CD8-positive, alpha-beta memory T cell (primary cell): ENCODE data around the gene GPANK1. TPM values are rescaled to one million over a fixed set of nuclear protein-coding genes. Genes with fewer than 3 reads are reported as not detected.
"Not testable (repeated sequence)": the region's sequence is repeated elsewhere in the genome, so short reads cannot be mapped to it uniquely, and the experiment has no call there.

ENCODE experiments used
- CTCF ChIA-PET: fragments of 350-600 bp; sonication (Branson Sonifier 250); formaldehyde crosslinking; loops from one replicate; lab custom pipeline; 2021; ENCODE audit warnings: antibody characterized with exemption; lab: Charles Lee
- POLR2A ChIA-PET: fragments of 350-600 bp; sonication (Branson Sonifier 250); formaldehyde crosslinking; loops from one replicate; lab custom pipeline; 2021; ENCODE audit warnings: antibody characterized with exemption; lab: Charles Lee
- DNase-seq, 5 donors: peaks; one replicate each; pipeline versions ENCODE4 v3.0.0 to v3.0.0-alpha.2; 2020 to 2022; ENCODE audit warnings: mixed read lengths in 1 of 5
- H3K27ac ChIP-seq: one replicate; pipeline ENCODE4 v1.7.0; 2013; ENCODE audit warnings: low read depth, mild to moderate bottlenecking, low read length, moderate library complexity
- H3K27me3 ChIP-seq: 2 replicates; pipeline ENCODE4 v1.7.0; 2013; ENCODE audit warnings: low read length, mild to moderate bottlenecking; ENCODE audit not compliant: insufficient read depth, poor library complexity, severe bottlenecking
- H3K36me3 ChIP-seq: 2 replicates; pipeline ENCODE4 v1.7.0; 2013; ENCODE audit warnings: mild to moderate bottlenecking, low read length, moderate library complexity; ENCODE audit not compliant: insufficient read depth
- H3K4me1 ChIP-seq: 2 replicates; pipeline ENCODE4 v1.7.0; 2013; ENCODE audit warnings: mild to moderate bottlenecking, low read length, moderate library complexity; ENCODE audit not compliant: insufficient read depth
- H3K4me3 ChIP-seq: 2 replicates; pipeline ENCODE4 v1.7.0; 2013; ENCODE audit warnings: mild to moderate bottlenecking, low read length
- H3K9me3 ChIP-seq: 2 replicates; pipeline ENCODE4 v1.7.0; 2013; ENCODE audit warnings: mild to moderate bottlenecking, low read length
- H3K27ac Mint-ChIP-seq, 8 donors: one replicate each; pipeline ENCODE4 v1.8.0; 2020 to 2021; ENCODE audit warnings: mixed read lengths in 8 of 8, mild to moderate bottlenecking in 6 of 8, inconsistent platforms in 3 of 8, moderate library complexity in 3 of 8
- H3K27me3 Mint-ChIP-seq, 2 donors: one replicate each; pipeline ENCODE4 v1.8.0; 2020 to 2021; ENCODE audit warnings: mixed read lengths in 2 of 2, mild to moderate bottlenecking in 1 of 2, moderate library complexity in 1 of 2
- H3K36me3 Mint-ChIP-seq, 3 donors: one replicate each; pipeline ENCODE4 v1.8.0; 2020 to 2021; ENCODE audit warnings: mixed read lengths in 3 of 3, inconsistent platforms in 1 of 3, mild to moderate bottlenecking in 1 of 3
- H3K4me1 Mint-ChIP-seq, 3 donors: one replicate each; pipeline ENCODE4 v1.8.0; 2020 to 2021; ENCODE audit warnings: mixed read lengths in 3 of 3, inconsistent platforms in 1 of 3, mild to moderate bottlenecking in 1 of 3
- H3K4me3 Mint-ChIP-seq, 7 donors: one replicate each; pipeline ENCODE4 v1.8.0; 2020 to 2021; ENCODE audit warnings: mixed read lengths in 7 of 7, mild to moderate bottlenecking in 6 of 7, moderate library complexity in 4 of 7, inconsistent platforms in 2 of 7
- H3K9me3 Mint-ChIP-seq, 5 donors: one replicate each; pipeline ENCODE4 v1.8.0; 2020 to 2022; ENCODE audit warnings: mixed read lengths in 5 of 5, mild to moderate bottlenecking in 3 of 5, moderate library complexity in 2 of 5, inconsistent platforms in 1 of 5
- polyA plus RNA-seq: library from polyadenylated mRNA; unstranded; fragments of 300-500 nt; fragmentation: Illumina TruSeq; gene quantifications from one replicate; pipeline ENCODE4 v1.2.3, GENCODE V29; 2021
- total RNA-seq, 2 experiments: library from RNA; stranded (reverse); gene quantifications; one replicate each; pipeline ENCODE4 v1.2.3, GENCODE V29; 2021

The GPANK1 gene
- total RNA-seq (10 to 100 TPM; 46.2 to 46.4 TPM), polyA plus RNA-seq (19.6 TPM)

DNA sequence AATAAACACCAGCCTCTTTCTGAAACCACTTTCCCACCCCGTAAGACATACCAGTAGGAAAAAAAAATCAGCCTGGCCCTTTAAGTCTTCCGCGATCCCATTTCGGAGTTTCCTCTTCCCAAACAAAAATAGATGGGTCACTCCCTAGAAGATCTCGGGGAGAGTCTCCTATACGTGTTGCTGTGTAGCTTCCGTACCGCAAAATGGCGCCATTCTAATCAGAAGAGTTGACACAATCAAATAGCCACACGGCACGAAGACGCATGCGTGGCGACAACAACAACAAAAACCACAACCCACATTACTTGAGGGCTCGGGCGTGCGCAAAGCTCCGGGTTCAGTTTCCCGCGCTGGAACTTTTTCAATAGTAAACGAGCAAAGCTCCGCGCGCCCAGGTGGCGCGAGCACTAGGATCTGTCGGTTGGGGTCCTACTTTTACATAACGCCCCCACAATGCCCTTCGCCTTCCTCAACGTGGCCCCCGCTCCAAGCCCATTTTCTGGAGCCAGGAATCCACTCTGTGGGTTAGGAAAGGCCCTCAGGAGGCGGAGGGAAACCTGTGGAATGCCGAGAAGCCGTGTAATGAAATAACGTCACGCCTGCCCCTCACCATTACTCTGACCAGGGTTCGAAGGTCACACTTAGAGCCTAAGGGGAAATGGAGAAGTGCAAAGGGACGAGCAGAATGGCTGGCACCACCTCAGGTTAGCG, at the start of gene GPANK1:
Gene GPANK1 (minus strand): TSS at position 208 of the 711 bp plus-strand sequence. CDS start 519 bp downstream, outside the sequence.
- Mint-ChIP-seq H3K36me3 (peaks cover 0 to 85% (median 8%) of the 10 kb centered on the region in 3 donors), H3K4me3 (peak within 1 kb of the TSS; percentile 93 to 99 (median 94)), H3K27me3 (no peaks in the 10 kb centered on the region), H3K4me1 (peaks cover 61 to 81% (median 66%) of the 10 kb centered on the region in 3 donors), H3K9me3 (no peaks in the 10 kb centered on the region), H3K27ac (peak within 1 kb of the TSS; percentile 91 to 100 (median 98))
- H3K27me3 ChIP-seq: no peaks in the 10 kb centered on the region
- peaks cover 35% of the 10 kb centered on the region for H3K36me3 ChIP-seq
- H3K4me1 ChIP-seq: peaks cover 47% of the 10 kb centered on the region
- POLR2A ChIA-PET: interaction anchor here (0.6 to 6.0 kb wide), 15 partner anchors 12 to 307 kb away, joined by 3 to 112 read pairs (median 5); partner anchors contain the start of genes ABHD16A, APOM, BAG6 and DDX39B
- DNase-seq: peak; percentile 81 to 95 (median 89)
- no peaks in the 10 kb centered on the region for H3K9me3 ChIP-seq
- peak within 1 kb of the TSS; percentile 97 for H3K27ac ChIP-seq
- H3K4me3 ChIP-seq: peak within 1 kb of the TSS; percentile 97
- CTCF ChIA-PET: interaction anchor here (1.2 to 4.5 kb wide), 6 partner anchors 12 to 198 kb away, joined by 3 to 39 read pairs (median 4); partner anchors contain the start of genes BAG6, DDAH2 and NEU1

DNA sequence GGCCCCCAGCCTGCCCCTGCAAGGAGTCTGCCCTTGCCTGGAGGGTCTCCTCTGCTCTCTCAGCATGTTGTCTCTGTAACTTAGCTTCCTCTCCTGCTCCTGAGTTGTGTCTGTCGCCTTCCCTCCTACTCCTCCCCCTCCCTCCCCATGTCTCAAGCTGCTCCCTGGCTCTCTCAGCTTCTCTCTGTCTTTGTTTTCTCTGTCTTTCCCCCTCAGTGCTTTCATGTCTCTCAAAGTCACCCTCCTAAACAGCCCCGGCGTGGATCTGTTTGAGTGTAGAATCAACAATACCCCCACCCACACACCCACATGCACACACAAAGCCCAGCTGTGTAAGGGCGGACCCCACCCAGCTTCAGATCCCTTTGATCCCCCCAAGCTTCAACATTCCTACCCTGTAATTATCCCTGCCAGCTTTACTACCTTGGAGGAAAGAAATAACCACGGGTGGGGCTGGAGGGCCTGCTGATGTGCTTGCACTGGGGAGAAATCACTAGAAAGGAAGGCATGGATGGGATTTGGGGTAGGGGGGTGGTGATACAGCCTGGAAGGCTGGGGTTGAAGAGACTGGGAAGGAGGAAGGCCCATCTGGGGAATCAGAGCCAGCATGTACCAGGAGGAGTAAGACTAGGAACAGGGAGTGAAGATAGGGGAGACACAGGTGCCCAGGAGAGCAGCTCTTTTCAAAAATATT, 49.3 kb upstream of the GPANK1 start:
- H3K4me3 Mint-ChIP-seq: peak overlapping the region in 1 of 7 donors; percentile 63
- H3K4me1 Mint-ChIP-seq: peaks cover 10 to 18% (median 14%) of the 10 kb centered on the region in 3 donors
- H3K9me3 ChIP-seq: no peaks in the 10 kb centered on the region
- peaks cover 0 to 2% of the 10 kb centered on the region in 2 donors for H3K27me3 Mint-ChIP-seq
- no peaks in the 10 kb centered on the region for H3K9me3 Mint-ChIP-seq
- no peaks in the 10 kb centered on the region for H3K27me3 ChIP-seq
- H3K27ac Mint-ChIP-seq: no peak overlapping the region
- H3K36me3 Mint-ChIP-seq: no peaks in the 10 kb centered on the region
- H3K36me3 ChIP-seq: no peaks in the 10 kb centered on the region
- CTCF ChIA-PET: interaction anchor here (0.6 to 0.9 kb wide), 2 partner anchors 30 to 123 kb away, joined by 3 read pairs; no protein-coding TSS in a partner anchor
- POLR2A ChIA-PET: no interaction called here
- H3K4me1 ChIP-seq: peaks cover 5% of the 10 kb centered on the region
- no peak for DNase-seq
- no peak overlapping the region for H3K4me3 ChIP-seq
- no peak overlapping the region for H3K27ac ChIP-seq

DNA sequence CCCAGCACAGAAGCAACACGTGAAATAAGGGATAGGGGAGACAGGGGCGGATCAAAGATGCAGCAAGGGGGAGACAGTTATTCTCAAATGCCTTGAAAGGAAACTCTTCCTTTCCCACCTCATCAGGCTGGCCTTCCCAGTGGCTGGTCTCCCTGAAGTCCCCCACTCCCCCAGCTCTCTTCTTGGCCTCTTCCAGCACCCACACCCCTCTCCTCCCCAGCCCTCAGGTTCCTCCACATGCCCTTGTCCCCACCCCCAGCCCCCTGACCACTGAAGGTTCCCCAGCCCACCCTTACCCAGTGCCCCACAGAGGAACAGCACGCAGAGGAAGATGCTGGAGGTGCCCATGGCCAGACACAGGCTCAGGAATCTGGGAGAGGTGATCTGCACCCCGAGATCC, 48.7 kb upstream of the GPANK1 start:
- no peak overlapping the region for H3K27ac ChIP-seq
- H3K9me3 ChIP-seq: no peaks in the 10 kb centered on the region
- no peaks in the 10 kb centered on the region for H3K36me3 Mint-ChIP-seq
- no peak overlapping the region for H3K4me3 Mint-ChIP-seq
- no peaks in the 10 kb centered on the region for H3K9me3 Mint-ChIP-seq
- no peak for DNase-seq
- H3K4me1 ChIP-seq: peaks cover 5% of the 10 kb centered on the region
- H3K27me3 ChIP-seq: no peaks in the 10 kb centered on the region
- no peak overlapping the region for H3K4me3 ChIP-seq
- ChIA-PET CTCF (interaction anchor here (0.9 kb wide), 1 partner anchor 123 kb away, joined by 3 read pairs; no protein-coding TSS in a partner anchor), POLR2A (no interaction called here)
- peaks cover 10 to 18% (median 14%) of the 10 kb centered on the region in 3 donors for H3K4me1 Mint-ChIP-seq
- H3K27me3 Mint-ChIP-seq: no peaks in the 10 kb centered on the region
- peak overlapping the region in 1 of 8 donors; percentile 1 for H3K27ac Mint-ChIP-seq
- H3K36me3 ChIP-seq: no peaks in the 10 kb centered on the region

DNA sequence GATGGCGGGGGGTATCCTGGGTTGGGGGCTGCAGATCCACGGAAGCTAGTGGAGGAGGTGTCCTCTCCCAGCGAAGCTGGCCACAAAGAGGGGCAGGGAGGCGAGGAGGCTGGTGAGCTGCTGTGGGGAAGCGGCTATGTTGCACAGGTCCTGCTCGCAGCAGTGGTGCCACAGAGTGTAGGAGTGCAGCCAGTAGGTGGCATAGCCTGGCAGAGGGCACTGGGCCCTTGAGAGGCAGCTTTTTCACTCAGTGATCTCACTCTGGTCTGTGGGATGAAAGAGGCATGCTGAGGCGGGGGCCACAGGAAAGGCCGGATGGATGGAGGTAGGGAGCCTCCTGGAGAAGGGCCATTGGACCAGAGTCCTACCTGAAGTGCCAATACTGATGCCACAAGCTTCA, 47.5 kb upstream of the GPANK1 start:
- Histone ChIP-seq H3K4me3 (no peak overlapping the region), H3K9me3 (no peaks in the 10 kb centered on the region), H3K27ac (no peak overlapping the region), H3K36me3 (no peaks in the 10 kb centered on the region), H3K27me3 (no peaks in the 10 kb centered on the region), H3K4me1 (peaks cover 5% of the 10 kb centered on the region)
- CTCF ChIA-PET: interaction anchor here (1.0 to 1.1 kb wide), 2 partner anchors 9 to 27 kb away, joined by 3 to 4 read pairs; partner anchors contain the start of gene ABHD16A
- no peak overlapping the region for H3K4me3 Mint-ChIP-seq
- no peaks in the 10 kb centered on the region for H3K36me3 Mint-ChIP-seq
- peak overlapping the region in 3 of 8 donors; percentile 40 to 74 (median 55) for H3K27ac Mint-ChIP-seq
- no peak for DNase-seq
- no peaks in the 10 kb centered on the region for H3K9me3 Mint-ChIP-seq
- H3K4me1 Mint-ChIP-seq: peaks cover 10 to 18% (median 14%) of the 10 kb centered on the region in 3 donors
- H3K27me3 Mint-ChIP-seq: no peaks in the 10 kb centered on the region
- POLR2A ChIA-PET: interaction anchor here (0.6 kb wide), 1 partner anchor 246 kb away, joined by 3 read pairs; the partner anchor contains the start of genes NELFE and SKIC2

DNA sequence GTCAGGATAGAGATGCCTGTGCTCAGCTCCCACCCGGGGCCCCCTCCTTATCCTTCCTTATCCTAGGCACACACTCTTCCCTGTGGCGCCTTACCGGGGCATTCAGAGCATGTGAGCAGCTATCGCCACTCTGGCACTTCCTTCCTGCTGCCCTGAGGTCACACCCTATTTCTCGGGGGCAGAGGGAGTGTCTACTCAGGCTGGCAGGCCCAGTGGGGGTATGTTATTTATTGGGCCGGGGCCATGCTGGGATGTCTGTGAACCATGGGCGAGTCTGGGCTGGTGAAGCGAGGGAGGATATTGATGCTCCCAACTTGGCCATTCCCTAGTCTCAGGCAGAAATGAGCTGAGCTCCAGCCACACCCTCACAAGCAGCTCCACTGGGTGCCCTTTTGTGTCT, 46.4 kb upstream of the GPANK1 start:
- Histone ChIP-seq H3K36me3 (no peaks in the 10 kb centered on the region), H3K27ac (no peak overlapping the region), H3K4me1 (peaks cover 5% of the 10 kb centered on the region), H3K27me3 (no peaks in the 10 kb centered on the region), H3K9me3 (no peaks in the 10 kb centered on the region), H3K4me3 (no peak overlapping the region)
- Mint-ChIP-seq H3K9me3 (no peaks in the 10 kb centered on the region), H3K27ac (peak overlapping the region in 4 of 8 donors; percentile 70 to 84 (median 79)), H3K36me3 (no peaks in the 10 kb centered on the region), H3K4me3 (peak overlapping the region in 2 of 7 donors; percentile 9 to 28), H3K27me3 (no peaks in the 10 kb centered on the region), H3K4me1 (peaks cover 10 to 18% (median 14%) of the 10 kb centered on the region in 3 donors)
- no peak for DNase-seq
- POLR2A ChIA-PET: no interaction called here
- CTCF ChIA-PET: interaction anchor here (0.9 kb wide), 1 partner anchor 28 kb away, joined by 4 read pairs; no protein-coding TSS in a partner anchor

DNA sequence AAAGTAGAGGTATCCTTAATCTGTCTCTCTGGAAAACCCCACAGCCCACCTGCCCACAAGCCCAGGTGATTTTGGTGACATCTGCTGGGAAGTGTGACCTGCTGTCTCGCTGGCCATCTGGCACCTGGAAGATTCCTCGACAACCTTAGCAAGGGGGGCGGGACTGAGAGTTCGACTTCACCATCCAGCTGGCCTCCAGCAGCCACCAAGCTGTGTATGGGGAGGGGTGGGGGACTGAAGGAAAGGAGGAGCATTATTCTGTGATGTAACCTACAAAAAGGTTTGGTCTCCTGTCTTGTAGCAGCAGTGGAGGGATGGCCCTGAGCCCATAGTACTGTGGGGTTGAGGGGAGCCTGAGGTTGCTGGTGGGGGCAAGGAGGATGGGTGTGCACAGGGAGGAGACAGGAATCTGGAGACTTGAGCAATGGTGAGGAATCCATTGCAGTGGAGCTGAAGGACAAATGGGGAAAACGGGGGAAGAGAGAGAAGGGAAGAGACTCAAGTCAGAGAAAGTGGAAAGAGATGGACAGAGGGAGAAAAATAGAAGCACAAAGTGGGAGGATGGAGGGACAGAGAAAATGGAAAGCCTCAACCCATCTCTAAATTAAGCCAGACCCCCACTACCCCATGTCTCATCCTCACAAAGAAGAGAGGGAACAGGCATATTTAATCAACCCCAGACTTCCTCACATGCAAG, 45.9 kb upstream of the GPANK1 start:
- Mint-ChIP-seq H3K4me1 (peaks cover 10 to 18% (median 14%) of the 10 kb centered on the region in 3 donors), H3K9me3 (no peaks in the 10 kb centered on the region), H3K36me3 (no peaks in the 10 kb centered on the region), H3K27ac (peak overlapping the region in 4 of 8 donors; percentile 61 to 78 (median 66)), H3K4me3 (peak overlapping the region in 3 of 7 donors; percentile 26 to 54 (median 31)), H3K27me3 (no peaks in the 10 kb centered on the region)
- Histone ChIP-seq H3K27ac (no peak overlapping the region), H3K4me3 (no peak overlapping the region), H3K36me3 (no peaks in the 10 kb centered on the region), H3K27me3 (no peaks in the 10 kb centered on the region), H3K4me1 (peaks cover 5% of the 10 kb centered on the region), H3K9me3 (no peaks in the 10 kb centered on the region)
- CTCF ChIA-PET: interaction anchor here (0.9 kb wide), 1 partner anchor 28 kb away, joined by 4 read pairs; no protein-coding TSS in a partner anchor
- no peak for DNase-seq
- POLR2A ChIA-PET: no interaction called here

DNA sequence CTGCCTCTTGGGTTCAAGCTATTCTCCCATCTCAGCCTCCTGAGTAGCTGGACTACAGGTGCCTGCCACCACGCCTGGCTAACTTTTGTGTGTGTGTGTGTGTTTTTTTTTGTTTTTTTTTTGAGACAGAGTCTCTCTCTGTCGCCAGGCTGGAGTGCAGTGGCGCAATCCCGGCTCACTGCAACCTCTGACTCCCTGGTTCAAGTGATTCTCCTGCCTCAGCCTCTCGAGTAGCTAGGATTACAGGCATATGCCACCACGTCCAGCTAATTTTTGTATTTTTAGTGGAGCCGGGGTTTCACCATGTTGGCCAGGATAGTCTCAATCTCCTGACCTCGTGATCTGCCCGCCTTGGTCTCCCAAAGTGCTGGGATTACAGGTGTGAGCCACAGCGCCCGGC, 44.4 kb upstream of the GPANK1 start:
- not testable (repeated sequence) for H3K4me3 Mint-ChIP-seq, H3K36me3 Mint-ChIP-seq, H3K36me3 ChIP-seq, H3K27ac Mint-ChIP-seq, H3K9me3 ChIP-seq, H3K27me3 Mint-ChIP-seq, H3K9me3 Mint-ChIP-seq, H3K27ac ChIP-seq, H3K27me3 ChIP-seq, H3K4me1 ChIP-seq, H3K4me3 ChIP-seq
- peaks cover 10 to 18% (median 14%) of the 10 kb centered on the region in 3 donors for H3K4me1 Mint-ChIP-seq
- DNase-seq: peak in 1 of 5 donors; percentile 4
- ChIA-PET POLR2A (interaction anchor here (0.5 to 0.7 kb wide), 2 partner anchors 30 to 457 kb away, joined by 3 to 5 read pairs; no protein-coding TSS in a partner anchor), CTCF (interaction anchor here (0.7 kb wide), 1 partner anchor 118 kb away, joined by 4 read pairs; the partner anchor contains the start of gene HSPA1B)
